Mesendoderm (in vitro differentiated cells): ENCODE results near the gene PHYKPL.
A peak's percentile ranks its signal among the peaks of the same experiment; 100 is the strongest.
"Not testable (repeated sequence)": the region's sequence is repeated elsewhere in the genome, so short reads cannot be mapped to it uniquely, and the experiment has no call there.

Experiments
- DNase-seq: peaks from one replicate; pipeline ENCODE4 v3.0.0; 2013
- H2AK5ac ChIP-seq: 2 replicates; pipeline ENCODE4 v1.6.1; 2013; ENCODE audit warnings: low read length, inconsistent platforms
- H2BK120ac ChIP-seq: 2 replicates; pipeline ENCODE4 v1.6.1; 2013; ENCODE audit warnings: low read depth, mild to moderate bottlenecking, low read length, moderate library complexity, mixed read lengths
- H2BK15ac ChIP-seq: replicated peaks from 2 replicates; pipeline ENCODE4 v1.6.1; 2013; ENCODE audit warnings: low read depth, mild to moderate bottlenecking, moderate library complexity
- H2BK5ac ChIP-seq: 2 replicates; pipeline ENCODE4 v1.6.1; 2013; ENCODE audit warnings: low read length, inconsistent platforms
- H3K18ac ChIP-seq: 2 replicates; pipeline ENCODE4 v1.6.1; 2013; ENCODE audit warnings: mild to moderate bottlenecking, low read length, mixed read lengths
- H3K23ac ChIP-seq: one replicate; pipeline ENCODE4 v1.6.1; 2013; ENCODE audit warnings: low read length
- H3K27ac ChIP-seq: 2 replicates; pipeline ENCODE4 v1.5.1; 2013; ENCODE audit warnings: low read depth, mild to moderate bottlenecking, inconsistent platforms, low read length, moderate library complexity
- H3K27me3 ChIP-seq: 2 replicates; pipeline ENCODE4 v1.6.1; 2013; ENCODE audit warnings: low read length, control low read depth, mild to moderate bottlenecking, inconsistent platforms; ENCODE audit not compliant: insufficient read depth, poor library complexity
- H3K36me3 ChIP-seq: 2 replicates; pipeline ENCODE4 v1.6.1; 2013; ENCODE audit warnings: low read length, inconsistent platforms; ENCODE audit not compliant: control insufficient read depth, insufficient read depth
- H3K4ac ChIP-seq: one replicate; pipeline ENCODE4 v1.6.1; 2013; ENCODE audit warnings: low read depth, mild to moderate bottlenecking, low read length, moderate library complexity
- H3K4me1 ChIP-seq: 2 replicates; pipeline ENCODE4 v1.6.1; 2013; ENCODE audit warnings: low read depth, low read length, inconsistent platforms; ENCODE audit not compliant: control insufficient read depth
- H3K4me2 ChIP-seq: 2 replicates; pipeline ENCODE4 v1.6.1; 2013; ENCODE audit warnings: low read length
- H3K4me3 ChIP-seq: 2 replicates; pipeline ENCODE4 v1.5.1; 2013; ENCODE audit warnings: mild to moderate bottlenecking, low read length
- H3K56ac ChIP-seq: one replicate; pipeline ENCODE4 v1.6.1; 2013; ENCODE audit warnings: low read length
- H3K79me1 ChIP-seq: 2 replicates; pipeline ENCODE4 v1.6.1; 2013; ENCODE audit warnings: low read length, inconsistent platforms
- H3K79me2 ChIP-seq: 2 replicates; pipeline ENCODE4 v1.6.1; 2013; ENCODE audit warnings: mild to moderate bottlenecking, low read length; ENCODE audit not compliant: control insufficient read depth, insufficient read depth
- H3K9ac ChIP-seq: 2 replicates; pipeline ENCODE4 v1.6.1; 2013; ENCODE audit warnings: low read length, inconsistent platforms
- H4K5ac ChIP-seq: one replicate; pipeline ENCODE4 v1.6.1; 2013; ENCODE audit warnings: low read length
- H4K8ac ChIP-seq: one replicate; pipeline ENCODE4 v1.6.1; 2013; ENCODE audit warnings: low read depth, mild to moderate bottlenecking, control low read depth, low read length, moderate library complexity
- WGBS: extraction: QIAGEN DNeasy Blood & Tissue Kit; methylation state at CpG from one replicate; pipeline ENCODE4 v1.1.7; 2013; ENCODE audit warnings: low lambda C conversion rate, missing lambda C conversion rate; ENCODE audit not compliant: insufficient coverage; ENCODE audit errors: extremely low coverage; 5-methylcytosine and 5-hydroxymethylcytosine counted together

The PHYKPL gene

GRCh38 chr5:178198151-178198550 lies 34.5 kb downstream of the PHYKPL start:
- not testable (repeated sequence) for H3K9ac ChIP-seq, H2BK15ac ChIP-seq, H3K18ac ChIP-seq, H4K8ac ChIP-seq, H2BK120ac ChIP-seq, H3K4me1 ChIP-seq, H4K5ac ChIP-seq, H3K27ac ChIP-seq, H3K23ac ChIP-seq, H2BK5ac ChIP-seq, H3K36me3 ChIP-seq, H2AK5ac ChIP-seq, H3K56ac ChIP-seq, H3K4ac ChIP-seq, H3K27me3 ChIP-seq, H3K79me2 ChIP-seq, DNase-seq, H3K4me3 ChIP-seq, H3K79me1 ChIP-seq, H3K4me2 ChIP-seq
- WGBS, result no CpG with 5 or more reads among the region's 11 CpGs

DNA sequence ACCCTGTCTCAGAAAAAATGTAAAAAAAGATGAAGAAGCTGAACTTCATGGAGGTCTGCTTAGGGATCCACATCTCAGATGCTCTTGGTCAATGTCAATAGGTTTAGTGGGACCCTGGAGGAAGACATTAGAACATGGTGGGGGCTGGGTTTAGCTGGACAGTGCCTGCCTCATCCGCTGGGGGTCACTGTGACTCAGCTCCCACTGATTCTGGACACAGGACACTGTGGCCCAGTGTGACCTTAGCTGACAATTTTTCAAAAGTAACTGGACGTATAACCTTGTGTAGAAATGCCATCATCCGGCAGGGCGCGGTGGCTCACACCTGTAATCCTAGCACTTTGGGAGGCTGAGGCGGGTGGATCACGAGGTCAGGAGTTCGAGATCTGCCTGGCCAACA lies 35.6 kb downstream of the PHYKPL start:
- Histone ChIP-seq H3K4me2 (no peak overlapping the region), H2BK120ac (no peak overlapping the region), H3K27me3 (no peaks in the 10 kb centered on the region), H3K18ac (no peak overlapping the region), H4K5ac (no peak overlapping the region), H3K27ac (no peak overlapping the region), H4K8ac (no peak overlapping the region), H3K9ac (no peak overlapping the region), H2BK5ac (no peak overlapping the region), H3K23ac (no peak overlapping the region), H3K36me3 (no peaks in the 10 kb centered on the region), H3K4me1 (no peaks in the 10 kb centered on the region), H3K79me1 (no peaks in the 10 kb centered on the region), H3K4me3 (no peak overlapping the region), H2BK15ac (no peak overlapping the region), H3K4ac (no peak overlapping the region), H3K79me2 (no peaks in the 10 kb centered on the region), H2AK5ac (no peak overlapping the region), H3K56ac (no peak overlapping the region)
- no CpG with 5 or more reads among the region's 8 CpGs for WGBS
- DNase-seq, result no peak

DNA sequence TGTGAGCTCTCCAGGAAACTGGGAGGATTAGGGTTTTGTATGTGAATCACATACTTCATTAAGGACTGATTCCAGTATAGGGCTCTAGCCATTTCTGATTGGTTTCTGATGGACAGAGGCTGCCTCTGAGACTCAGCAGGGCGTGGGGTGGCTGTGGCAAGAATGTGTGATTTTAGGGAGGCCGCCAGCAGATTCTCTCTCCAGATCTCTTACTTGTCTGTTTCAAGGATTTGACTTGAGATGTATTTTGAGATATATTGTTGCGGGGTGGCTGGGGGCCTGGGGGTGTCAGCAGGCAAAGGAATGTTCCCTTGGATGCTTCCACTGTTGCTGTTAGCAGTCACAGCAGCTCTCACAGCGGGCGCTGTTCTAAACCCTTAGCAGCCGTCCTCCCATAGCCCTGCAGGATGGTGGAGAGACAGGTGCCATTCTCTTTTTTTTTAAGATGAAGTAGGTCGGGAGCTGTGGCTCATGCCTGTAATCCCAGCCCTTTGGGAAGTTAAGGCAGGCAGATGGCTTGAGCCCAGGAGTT lies 36.3 kb downstream of the PHYKPL start:
- no peak for DNase-seq
- Histone ChIP-seq H2BK5ac (no peak overlapping the region), H3K27ac (no peak overlapping the region), H3K4me2 (no peak overlapping the region), H4K8ac (no peak overlapping the region), H3K79me1 (no peaks in the 10 kb centered on the region), H2AK5ac (no peak overlapping the region), H3K4me3 (no peak overlapping the region), H3K79me2 (no peaks in the 10 kb centered on the region), H2BK120ac (no peak overlapping the region), H3K23ac (no peak overlapping the region), H3K56ac (no peak overlapping the region), H3K18ac (no peak overlapping the region), H3K4ac (no peak overlapping the region), H3K27me3 (no peaks in the 10 kb centered on the region), H3K4me1 (no peaks in the 10 kb centered on the region), H2BK15ac (no peak overlapping the region), H4K5ac (no peak overlapping the region), H3K9ac (no peak overlapping the region), H3K36me3 (no peaks in the 10 kb centered on the region)
- WGBS, result no CpG with 5 or more reads among the region's 7 CpGs

GRCh38 chr5:178194026-178194425 lies 38.6 kb downstream of the PHYKPL start:
- H3K9ac ChIP-seq, result no peak overlapping the region
- no peaks in the 10 kb centered on the region for H3K36me3 ChIP-seq
- no peak overlapping the region for H4K8ac ChIP-seq
- H3K27ac ChIP-seq, result no peak overlapping the region
- H3K4ac ChIP-seq, result no peak overlapping the region
- no peaks in the 10 kb centered on the region for H3K27me3 ChIP-seq
- H2BK15ac ChIP-seq, result no peak overlapping the region
- WGBS, result no CpG with 5 or more reads among the region's 7 CpGs
- no peak overlapping the region for H2BK120ac ChIP-seq
- H3K79me1 ChIP-seq, result no peaks in the 10 kb centered on the region
- DNase-seq, result no peak
- no peaks in the 10 kb centered on the region for H3K79me2 ChIP-seq
- H3K4me3 ChIP-seq, result no peak overlapping the region
- H3K4me2 ChIP-seq, result no peak overlapping the region
- H2BK5ac ChIP-seq, result no peak overlapping the region
- no peak overlapping the region for H4K5ac ChIP-seq
- H3K18ac ChIP-seq, result no peak overlapping the region
- H3K4me1 ChIP-seq, result no peaks in the 10 kb centered on the region
- no peak overlapping the region for H2AK5ac ChIP-seq
- no peak overlapping the region for H3K23ac ChIP-seq
- no peak overlapping the region for H3K56ac ChIP-seq

DNA sequence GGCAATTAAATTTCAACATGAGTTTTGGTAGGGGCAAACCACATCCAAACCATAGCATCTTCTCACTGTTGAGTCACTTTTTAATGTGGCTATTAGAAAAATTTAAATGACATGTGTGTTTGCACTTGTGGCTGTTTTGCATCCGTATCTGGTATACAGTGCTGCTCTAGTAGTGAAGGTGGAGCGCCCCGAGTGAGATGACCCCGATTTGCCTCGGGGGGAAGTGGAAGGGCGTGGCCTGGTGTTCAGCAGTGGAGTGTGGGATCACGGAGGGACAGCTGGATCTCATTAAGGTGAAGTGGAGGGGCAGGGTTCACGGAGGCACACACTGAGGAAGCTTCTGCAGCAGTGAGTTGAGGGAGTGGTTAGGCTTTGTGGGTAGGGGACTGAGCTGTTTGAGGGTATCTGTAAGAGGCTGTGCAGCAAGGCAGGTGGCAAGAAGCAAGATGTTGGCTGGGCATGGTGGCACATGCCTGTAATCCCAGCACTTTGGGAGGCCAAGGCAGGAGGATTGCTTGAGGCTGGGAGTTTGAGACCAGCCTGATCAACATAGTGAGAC lies 39.3 kb downstream of the PHYKPL start:
- no peak overlapping the region for H3K4me3 ChIP-seq
- no peak overlapping the region for H2BK120ac ChIP-seq
- no peak overlapping the region for H4K5ac ChIP-seq
- no peak overlapping the region for H3K18ac ChIP-seq
- no peaks in the 10 kb centered on the region for H3K79me1 ChIP-seq
- H3K56ac ChIP-seq, result peak overlapping the region; percentile 27
- no CpG with 5 or more reads among the region's 8 CpGs for WGBS
- no peak overlapping the region for H2BK5ac ChIP-seq
- no peaks in the 10 kb centered on the region for H3K36me3 ChIP-seq
- H3K79me2 ChIP-seq, result no peaks in the 10 kb centered on the region
- no peak overlapping the region for H3K9ac ChIP-seq
- no peak for DNase-seq
- H3K4me2 ChIP-seq, result no peak overlapping the region
- no peak overlapping the region for H3K4ac ChIP-seq
- no peaks in the 10 kb centered on the region for H3K27me3 ChIP-seq
- H3K23ac ChIP-seq, result no peak overlapping the region
- no peak overlapping the region for H2AK5ac ChIP-seq
- H2BK15ac ChIP-seq, result no peak overlapping the region
- H3K27ac ChIP-seq, result no peak overlapping the region
- no peak overlapping the region for H4K8ac ChIP-seq
- H3K4me1 ChIP-seq, result no peaks in the 10 kb centered on the region

GRCh38 chr5:178192787-178193186 lies 39.8 kb downstream of the PHYKPL start:
- H3K36me3 ChIP-seq, result no peaks in the 10 kb centered on the region
- H3K27ac ChIP-seq, result no peak overlapping the region
- H2BK15ac ChIP-seq, result no peak overlapping the region
- H3K4me3 ChIP-seq, result no peak overlapping the region
- H3K56ac ChIP-seq, result no peak overlapping the region
- H3K4me1 ChIP-seq, result no peaks in the 10 kb centered on the region
- no peaks in the 10 kb centered on the region for H3K27me3 ChIP-seq
- no peak overlapping the region for H3K9ac ChIP-seq
- no peak overlapping the region for H2BK120ac ChIP-seq
- H3K4ac ChIP-seq, result no peak overlapping the region
- H4K5ac ChIP-seq, result no peak overlapping the region
- no peak overlapping the region for H2AK5ac ChIP-seq
- H4K8ac ChIP-seq, result no peak overlapping the region
- H3K18ac ChIP-seq, result no peak overlapping the region
- H3K79me2 ChIP-seq, result no peaks in the 10 kb centered on the region
- no peak overlapping the region for H3K23ac ChIP-seq
- no CpG with 5 or more reads among the region's 7 CpGs for WGBS
- H3K4me2 ChIP-seq, result no peak overlapping the region
- DNase-seq, result no peak
- H2BK5ac ChIP-seq, result no peak overlapping the region
- H3K79me1 ChIP-seq, result no peaks in the 10 kb centered on the region
